HCT116 (cell line): ENCODE data around the gene ENPP3. TPM values are rescaled to one million over a fixed set of nuclear protein-coding genes. Genes with fewer than 3 reads are reported as not detected.

ENCODE experiments used
- ATAC-seq: fragments of 200-7000 bp; cut with Tn5 transposase; 2 replicates; pipeline ENCODE4 v1.9.1; 2020; ENCODE audit warnings: mild to moderate bottlenecking, moderate library complexity
- BruUV-seq: library from RNA; stranded (reverse); fragments of 400-500 nt; replicated peaks from 2 replicates; lab custom pipeline; 2021; lab: Mats Ljungman, UMichigan
- CTCF ChIA-PET: fragments of 300-600 bp; sonication (Branson Sonifier 250); formaldehyde crosslinking; loops from one replicate; lab custom pipeline; 2021; ENCODE audit warnings: antibody characterized with exemption; lab: Charles Lee
- POLR2A ChIA-PET: fragments of 300-600, 350-600 bp; sonication (Branson Sonifier 250); formaldehyde crosslinking; loops from one replicate; lab custom pipeline; 2021; ENCODE audit warnings: antibody characterized with exemption; lab: Charles Lee
- RAD21 ChIA-PET, 2 experiments: fragments of 300-600 bp; sonication (Branson Sonifier 250); formaldehyde crosslinking; loops; one replicate each; lab custom pipeline; 2023; ENCODE audit warnings: low total read pairs in 2 of 2; ENCODE audit not compliant: uncharacterized antibody in 2 of 2, unreplicated experiment in 2 of 2, low non-redundant PET in 1 of 2; lab: Charles Lee
- DNase-seq: peaks from one replicate; pipeline ENCODE4 v3.0.0-alpha.2; 2010; ENCODE audit warnings: low read depth, low spot score
- H2AFZ ChIP-seq: fragments of 200-600 bp; shearing (Covaris generic), sonication (generic); 2 replicates; pipeline ENCODE4 v1.6.1; 2017; ENCODE audit warnings: low read depth, mixed run types, mixed read lengths, antibody characterized with exemption, low read length; ENCODE audit not compliant: poor library complexity, severe bottlenecking
- H3K27ac ChIP-seq: 2 replicates; pipeline ENCODE4 v1.5.1; 2012; ENCODE audit warnings: low read depth, low read length
- H3K27me3 ChIP-seq: fragments of 200-600 bp; sonication (generic); 2 replicates; pipeline ENCODE4 v1.6.1; 2016; ENCODE audit warnings: mixed run types, low read length, mixed read lengths; ENCODE audit not compliant: insufficient read depth
- H3K36me3 ChIP-seq, 2 experiments: fragments of 200-500 bp in 1 of 2; fragments of 200-600 bp in 1 of 2; sonication (Bioruptor generic) in 1 of 2; sonication (generic) in 1 of 2; 2 replicates each; pipeline versions ENCODE4 v1.5.1 to v1.6.1; 2014 to 2016; ENCODE audit warnings: low read length in 2 of 2, inconsistent platforms in 1 of 2, mixed read lengths in 1 of 2, mixed run types in 1 of 2; ENCODE audit not compliant: insufficient read depth in 2 of 2, control insufficient read depth in 1 of 2
- H3K4me1 ChIP-seq, 2 experiments: fragments of 200-600 bp in 1 of 2; sonication (generic) in 1 of 2; 2 replicates each; pipeline versions ENCODE4 v1.5.1 to v1.6.1; 2012 to 2017; ENCODE audit warnings: low read length in 2 of 2, inconsistent platforms in 1 of 2, mild to moderate bottlenecking in 1 of 2, mixed read lengths in 1 of 2, mixed run types in 1 of 2, moderate library complexity in 1 of 2; ENCODE audit not compliant: insufficient read depth in 2 of 2, control insufficient read depth in 1 of 2
- H3K4me2 ChIP-seq: fragments of 200-600 bp; sonication (generic); 2 replicates; pipeline ENCODE4 v1.6.1; 2017; ENCODE audit warnings: mixed run types, low read length, mixed read lengths
- H3K4me3 ChIP-seq, 2 experiments: fragments of 200-600 bp in 1 of 2; sonication (generic) in 1 of 2; replicated peaks in 1 of 2; 2 replicates each; pipeline ENCODE4 v1.5.1; 2011 to 2016; ENCODE audit warnings: low read length in 2 of 2, control low read depth in 1 of 2, low read depth in 1 of 2, mild to moderate bottlenecking in 1 of 2, mixed read lengths in 1 of 2, mixed run types in 1 of 2
- H3K79me2 ChIP-seq: fragments of 200-600 bp; sonication (generic); 2 replicates; pipeline ENCODE4 v1.6.1; 2017; ENCODE audit warnings: mild to moderate bottlenecking, mixed run types, low read length, moderate library complexity, mixed read lengths; ENCODE audit not compliant: insufficient read depth
- H3K9ac ChIP-seq: fragments of 200-600 bp; sonication (generic); 2 replicates; pipeline ENCODE4 v1.6.1; 2016; ENCODE audit warnings: low read length, mixed read lengths
- H3K9me2 ChIP-seq: fragments of 200-600 bp; sonication (generic), shearing (Covaris generic); 2 replicates; pipeline ENCODE4 v1.6.1; 2017; ENCODE audit warnings: mixed run types, mild to moderate bottlenecking, moderate library complexity; ENCODE audit not compliant: insufficient read depth
- H3K9me3 ChIP-seq, 2 experiments: fragments of 200-500 bp in 1 of 2; fragments of 200-600 bp in 1 of 2; sonication (Bioruptor generic) in 1 of 2; sonication (generic) in 1 of 2; 2 replicates each; pipeline ENCODE4 v1.6.1; 2014 to 2017; ENCODE audit warnings: low read length in 2 of 2, mixed read lengths in 2 of 2, inconsistent platforms in 1 of 2, low read depth in 1 of 2, mild to moderate bottlenecking in 1 of 2, mixed run types in 1 of 2, moderate library complexity in 1 of 2; ENCODE audit not compliant: control insufficient read depth in 1 of 2, insufficient read depth in 1 of 2
- H4K20me1 ChIP-seq: fragments of 200-600 bp; sonication (generic), shearing (Covaris generic); 2 replicates; pipeline ENCODE4 v1.6.1; 2017; ENCODE audit warnings: mixed run types, mild to moderate bottlenecking, moderate library complexity; ENCODE audit not compliant: insufficient read depth
- CEBPB ChIP-seq: IDR thresholded peaks from 2 replicates; pipeline ENCODE4 v1.6.1; 2012; ENCODE audit warnings: low read depth
- ELF1 ChIP-seq: IDR thresholded peaks from 2 replicates; pipeline ENCODE4 v1.6.1; 2012; ENCODE audit warnings: low read depth, borderline replicate concordance
- JUND ChIP-seq: IDR thresholded peaks from 2 replicates; pipeline ENCODE4 v1.6.1; 2012
- RAD21 ChIP-seq: IDR thresholded peaks from 2 replicates; pipeline ENCODE4 v1.6.1; 2012; ENCODE audit warnings: low read depth, mild to moderate bottlenecking
- TCF7L2 ChIP-seq: IDR thresholded peaks from 2 replicates; pipeline ENCODE4 v1.7.0; 2011; ENCODE audit warnings: borderline replicate concordance, inconsistent platforms; ENCODE audit not compliant: insufficient read depth, insufficient read length; ENCODE audit errors: extremely low read depth
- ZNF274 ChIP-seq: fragments of 200-500 bp; sonication (Bioruptor generic); IDR thresholded peaks from 2 replicates; pipeline ENCODE4 v1.6.1; 2014; ENCODE audit warnings: mild to moderate bottlenecking, low read depth, low read length, inconsistent platforms
- intact Hi-C: fragments of 100-400 bp; cut with micrococcal nuclease; formaldehyde crosslinking; loops from 2 replicates; pipeline ENCODE4 v1.10.0; 2022
- total RNA-seq: library from RNA; stranded (reverse); gene quantifications from one replicate; pipeline ENCODE4 v1.2.1, GENCODE V29; 2021; ENCODE audit not compliant: unreplicated experiment
- TF ChIP-seq, protein P1 (sequence below): IDR thresholded peaks from 2 replicates; pipeline ENCODE4 v1.6.1; 2012
- TF ChIP-seq, protein P2 (sequence below): IDR thresholded peaks from 2 replicates; pipeline ENCODE4 v1.6.1; 2012; ENCODE audit warnings: low read depth

The ENPP3 gene
- total RNA-seq, 1 experiment from 2014 or later, result 0.15 TPM

- no peak overlapping the region for H2AFZ ChIP-seq
- no peaks in the 10 kb centered on the region for H3K9me2 ChIP-seq
- BruUV-seq, result no TSS peak
- RAD21 ChIA-PET, result no interaction called here
- intact Hi-C loops, result no loop called here
- no peaks in the 10 kb centered on the region for H3K4me1 ChIP-seq
- H3K27me3 ChIP-seq, result no peaks in the 10 kb centered on the region
- no peak overlapping the region for H3K27ac ChIP-seq
- DNase-seq (no peak), ATAC-seq (no peak)
- no peaks in the 10 kb centered on the region for H3K79me2 ChIP-seq
- no peaks in the 10 kb centered on the region; the same call in 1 of the 2 replicates for H4K20me1 ChIP-seq
- H3K9me3 ChIP-seq, result no peaks in the 10 kb centered on the region
- H3K36me3 ChIP-seq, result peaks cover 9 to 45% of the 10 kb centered on the region in 2 experiments; a peak in 3 of 4 replicates
- POLR2A ChIA-PET, result no interaction called here
- no peak overlapping the region for H3K9ac ChIP-seq
- no peak overlapping the region for H3K4me2 ChIP-seq
- H3K4me3 ChIP-seq, result no peak overlapping the region
- TF ChIP-seq ZNF274 (no peak), TCF7L2 (no peak), RAD21 (no peak), JUND (no peak), CEBPB (no peak), ELF1 (no peak)
- TF ChIP-seq, protein P1, sequence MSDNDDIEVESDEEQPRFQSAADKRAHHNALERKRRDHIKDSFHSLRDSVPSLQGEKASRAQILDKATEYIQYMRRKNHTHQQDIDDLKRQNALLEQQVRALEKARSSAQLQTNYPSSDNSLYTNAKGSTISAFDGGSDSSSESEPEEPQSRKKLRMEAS, result no peak
- TF ChIP-seq, protein P2, sequence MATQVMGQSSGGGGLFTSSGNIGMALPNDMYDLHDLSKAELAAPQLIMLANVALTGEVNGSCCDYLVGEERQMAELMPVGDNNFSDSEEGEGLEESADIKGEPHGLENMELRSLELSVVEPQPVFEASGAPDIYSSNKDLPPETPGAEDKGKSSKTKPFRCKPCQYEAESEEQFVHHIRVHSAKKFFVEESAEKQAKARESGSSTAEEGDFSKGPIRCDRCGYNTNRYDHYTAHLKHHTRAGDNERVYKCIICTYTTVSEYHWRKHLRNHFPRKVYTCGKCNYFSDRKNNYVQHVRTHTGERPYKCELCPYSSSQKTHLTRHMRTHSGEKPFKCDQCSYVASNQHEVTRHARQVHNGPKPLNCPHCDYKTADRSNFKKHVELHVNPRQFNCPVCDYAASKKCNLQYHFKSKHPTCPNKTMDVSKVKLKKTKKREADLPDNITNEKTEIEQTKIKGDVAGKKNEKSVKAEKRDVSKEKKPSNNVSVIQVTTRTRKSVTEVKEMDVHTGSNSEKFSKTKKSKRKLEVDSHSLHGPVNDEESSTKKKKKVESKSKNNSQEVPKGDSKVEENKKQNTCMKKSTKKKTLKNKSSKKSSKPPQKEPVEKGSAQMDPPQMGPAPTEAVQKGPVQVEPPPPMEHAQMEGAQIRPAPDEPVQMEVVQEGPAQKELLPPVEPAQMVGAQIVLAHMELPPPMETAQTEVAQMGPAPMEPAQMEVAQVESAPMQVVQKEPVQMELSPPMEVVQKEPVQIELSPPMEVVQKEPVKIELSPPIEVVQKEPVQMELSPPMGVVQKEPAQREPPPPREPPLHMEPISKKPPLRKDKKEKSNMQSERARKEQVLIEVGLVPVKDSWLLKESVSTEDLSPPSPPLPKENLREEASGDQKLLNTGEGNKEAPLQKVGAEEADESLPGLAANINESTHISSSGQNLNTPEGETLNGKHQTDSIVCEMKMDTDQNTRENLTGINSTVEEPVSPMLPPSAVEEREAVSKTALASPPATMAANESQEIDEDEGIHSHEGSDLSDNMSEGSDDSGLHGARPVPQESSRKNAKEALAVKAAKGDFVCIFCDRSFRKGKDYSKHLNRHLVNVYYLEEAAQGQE, result no peak
- CTCF ChIA-PET, result interaction anchor here (4.1 kb wide), 1 partner anchor 13 kb away, joined by 15 read pairs; the partner anchor contains the start of gene MED23
Observed at GRCh38 chr6:131615275-131615674, 21.8 kb upstream of the ENPP3 start.
